ENCODE measurements around the gene ZKSCAN4.

The ZKSCAN4 gene

DNA sequence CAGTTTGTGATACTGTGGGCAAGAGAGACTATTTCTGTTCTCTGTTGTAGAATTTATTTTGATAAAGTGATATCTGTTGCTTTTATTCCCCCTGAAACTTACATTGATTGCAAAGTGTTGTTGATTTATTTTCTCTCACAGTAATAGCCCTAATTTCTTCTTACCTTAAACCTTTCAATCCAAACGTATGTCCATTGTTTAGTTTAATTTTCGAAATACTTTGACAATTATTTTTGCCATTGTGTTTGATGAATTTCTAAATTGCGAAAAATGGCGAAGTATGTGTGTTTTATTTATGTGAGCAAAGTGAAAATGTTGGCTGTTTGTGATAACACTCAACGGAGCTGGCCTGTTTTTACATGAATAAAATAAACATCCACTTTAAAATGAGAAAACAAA is 14.5 kb upstream of the ZKSCAN4 start:
- H3K4me3 ChIP-seq (ENCODE audit: low read depth, low read length) = peak overlapping the region; percentile 84
- no peak for DNase-seq (ENCODE audit: low read depth)
- TF ChIP-seq, protein P1, sequence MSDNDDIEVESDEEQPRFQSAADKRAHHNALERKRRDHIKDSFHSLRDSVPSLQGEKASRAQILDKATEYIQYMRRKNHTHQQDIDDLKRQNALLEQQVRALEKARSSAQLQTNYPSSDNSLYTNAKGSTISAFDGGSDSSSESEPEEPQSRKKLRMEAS (IDR thresholded peaks at IDR 0.05; ENCODE audit: low read depth, low read length) = no peak
- no peak for TF ChIP-seq POLR2A (IDR thresholded peaks at IDR 0.05; ENCODE audit: extremely low read depth, insufficient read length)
- TF ChIP-seq, protein P2, sequence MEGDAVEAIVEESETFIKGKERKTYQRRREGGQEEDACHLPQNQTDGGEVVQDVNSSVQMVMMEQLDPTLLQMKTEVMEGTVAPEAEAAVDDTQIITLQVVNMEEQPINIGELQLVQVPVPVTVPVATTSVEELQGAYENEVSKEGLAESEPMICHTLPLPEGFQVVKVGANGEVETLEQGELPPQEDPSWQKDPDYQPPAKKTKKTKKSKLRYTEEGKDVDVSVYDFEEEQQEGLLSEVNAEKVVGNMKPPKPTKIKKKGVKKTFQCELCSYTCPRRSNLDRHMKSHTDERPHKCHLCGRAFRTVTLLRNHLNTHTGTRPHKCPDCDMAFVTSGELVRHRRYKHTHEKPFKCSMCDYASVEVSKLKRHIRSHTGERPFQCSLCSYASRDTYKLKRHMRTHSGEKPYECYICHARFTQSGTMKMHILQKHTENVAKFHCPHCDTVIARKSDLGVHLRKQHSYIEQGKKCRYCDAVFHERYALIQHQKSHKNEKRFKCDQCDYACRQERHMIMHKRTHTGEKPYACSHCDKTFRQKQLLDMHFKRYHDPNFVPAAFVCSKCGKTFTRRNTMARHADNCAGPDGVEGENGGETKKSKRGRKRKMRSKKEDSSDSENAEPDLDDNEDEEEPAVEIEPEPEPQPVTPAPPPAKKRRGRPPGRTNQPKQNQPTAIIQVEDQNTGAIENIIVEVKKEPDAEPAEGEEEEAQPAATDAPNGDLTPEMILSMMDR (IDR thresholded peaks at IDR 0.05; ENCODE audit: low read depth, low read length) = no peak
- TF ChIP-seq MYC (IDR thresholded peaks at IDR 0.05; ENCODE audit: low read depth, low read length) = no peak

DNA sequence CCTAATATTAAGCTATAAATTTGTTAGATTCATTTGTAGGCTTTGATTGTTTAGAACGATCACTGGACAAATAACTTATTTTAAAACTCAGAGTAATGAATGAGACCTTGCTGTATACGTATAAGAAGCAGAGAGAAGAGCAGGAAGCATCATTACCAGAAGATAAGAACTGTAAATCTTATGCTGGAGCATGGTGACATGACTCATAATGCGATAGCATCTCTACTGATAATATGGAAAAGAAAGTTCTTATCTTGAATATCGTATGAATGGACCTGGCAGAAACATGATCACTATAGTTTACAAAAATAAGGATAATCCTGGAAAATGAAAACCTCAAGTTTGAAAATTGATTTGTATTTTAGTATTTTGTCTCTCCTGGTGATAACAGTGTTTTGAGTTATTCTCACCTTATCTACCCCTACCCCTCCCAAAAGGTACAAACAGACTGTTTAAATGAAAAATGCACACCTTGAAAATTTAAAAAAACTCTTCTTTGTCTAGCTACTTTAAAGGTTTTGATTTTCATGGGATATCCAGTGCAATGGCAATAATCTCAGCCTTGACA is 12.8 kb upstream of the ZKSCAN4 start:
- no peak overlapping the region for H3K4me3 ChIP-seq (ENCODE audit: low read depth, low read length)
- DNase-seq (ENCODE audit: low read depth) = no peak
- TF ChIP-seq MYC (IDR thresholded peaks at IDR 0.05; ENCODE audit: low read depth, low read length) = no peak

DNA sequence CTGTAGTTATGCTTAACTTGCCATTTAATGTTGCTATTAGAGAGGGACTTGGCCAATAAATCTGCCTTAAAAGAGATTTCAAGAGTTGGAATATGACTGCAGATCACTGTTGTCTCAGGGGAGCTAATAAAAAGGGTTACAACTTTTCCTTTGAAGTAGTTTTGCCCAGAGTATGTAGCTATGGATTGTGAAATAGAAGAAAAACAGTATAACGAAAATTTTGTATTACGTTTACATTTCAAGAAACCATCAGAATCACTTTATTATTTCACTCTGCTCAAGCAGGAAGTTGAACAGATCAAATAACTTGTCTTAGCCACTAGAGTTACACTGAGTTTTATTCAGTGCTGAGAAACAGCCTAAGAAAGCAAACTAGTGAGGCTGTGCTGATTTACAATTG is 11.9 kb upstream of the ZKSCAN4 start:
- no peak overlapping the region for H3K4me3 ChIP-seq (ENCODE audit: low read depth, low read length)
- peak; percentile 25 for DNase-seq (ENCODE audit: low read depth)
- TF ChIP-seq, protein P2 (IDR thresholded peaks at IDR 0.05; ENCODE audit: low read depth, low read length) = no peak
- TF ChIP-seq MYC (IDR thresholded peaks at IDR 0.05; ENCODE audit: low read depth, low read length) (no peak), POLR2A (IDR thresholded peaks at IDR 0.05; ENCODE audit: extremely low read depth, insufficient read length) (no peak)
- TF ChIP-seq, protein P1 (IDR thresholded peaks at IDR 0.05; ENCODE audit: low read depth, low read length) = no peak

DNA sequence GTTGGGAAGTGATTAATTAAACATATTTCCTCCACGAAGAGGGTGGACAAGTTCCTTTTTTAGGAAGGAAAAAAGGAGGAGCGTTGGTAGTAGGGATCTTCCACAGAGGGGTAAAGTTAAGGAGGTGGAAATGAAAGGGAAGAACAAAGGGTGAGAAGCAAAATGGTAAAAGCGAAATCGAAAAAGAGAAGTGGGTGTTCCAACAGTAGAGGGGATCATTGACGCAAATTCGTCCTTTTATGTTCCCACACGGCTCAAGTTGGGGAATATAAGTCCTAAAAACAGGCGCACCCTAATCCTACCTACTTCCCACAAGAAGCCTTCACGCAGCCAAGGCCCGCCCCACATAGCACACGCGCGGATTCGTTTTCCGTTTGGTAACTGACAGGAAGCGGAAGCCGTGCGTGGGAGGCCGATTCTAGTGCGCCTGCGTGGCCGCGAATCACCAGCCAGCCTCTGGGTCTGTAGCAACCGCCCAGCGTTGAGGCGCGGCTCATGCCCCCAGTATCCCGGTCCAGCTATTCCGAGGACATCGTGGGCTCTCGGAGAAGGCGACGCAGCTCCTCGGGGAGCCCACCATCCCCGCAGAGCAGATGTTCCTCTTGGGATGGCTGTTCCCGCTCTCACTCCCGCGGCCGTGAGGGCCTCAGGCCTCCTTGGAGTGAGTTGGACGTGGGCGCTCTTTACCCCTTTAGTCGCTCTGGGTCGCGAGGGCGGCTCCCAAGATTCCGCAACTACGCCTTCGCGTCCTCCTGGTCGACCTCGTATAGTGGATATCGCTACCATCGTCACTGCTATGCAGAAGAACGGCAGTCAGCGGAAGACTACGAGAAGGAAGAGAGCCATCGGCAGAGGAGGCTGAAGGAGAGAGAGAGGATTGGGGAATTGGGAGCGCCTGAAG is 7.1 kb upstream of the ZKSCAN4 start, which contains the start of gene NKAPL:
Gene NKAPL, plus strand, starts transcription at position 421 of the 901 bp plus-strand sequence. Its CDS starts 75 bp downstream, at position 496.
- TF ChIP-seq MYC (IDR thresholded peaks at IDR 0.05; ENCODE audit: low read depth, low read length) = no peak
- TF ChIP-seq, protein P2 (IDR thresholded peaks at IDR 0.05; ENCODE audit: low read depth, low read length) = no peak
- TF ChIP-seq POLR2A (IDR thresholded peaks at IDR 0.05; ENCODE audit: extremely low read depth, insufficient read length) = no peak
- TF ChIP-seq, protein P1 (IDR thresholded peaks at IDR 0.05; ENCODE audit: low read depth, low read length) = no peak
- no peak within 1 kb of the TSS for H3K4me3 ChIP-seq (ENCODE audit: low read depth, low read length)
- no peak for DNase-seq (ENCODE audit: low read depth)

DNA sequence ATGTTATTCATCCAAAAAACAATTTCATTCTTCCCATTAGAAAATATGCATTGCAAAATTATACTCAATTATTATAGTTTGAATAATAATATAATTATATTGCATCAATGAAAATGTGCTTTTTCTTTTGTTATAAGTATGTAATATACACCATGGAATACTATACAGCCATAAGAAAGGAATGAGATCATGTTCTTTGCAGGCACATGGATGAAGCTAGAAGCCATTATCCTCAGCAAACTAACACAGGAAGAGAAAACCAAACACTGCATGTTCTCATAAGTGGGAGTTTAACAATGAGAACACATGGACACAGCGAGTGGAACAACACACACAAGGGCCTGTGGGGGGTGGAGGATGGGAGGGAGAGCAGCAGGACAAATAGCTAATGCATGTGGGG is 5.0 kb upstream of the ZKSCAN4 start:
- TF ChIP-seq, protein P2 (IDR thresholded peaks at IDR 0.05; ENCODE audit: low read depth, low read length) = no peak
- TF ChIP-seq MYC (IDR thresholded peaks at IDR 0.05; ENCODE audit: low read depth, low read length) (no peak), POLR2A (IDR thresholded peaks at IDR 0.05; ENCODE audit: extremely low read depth, insufficient read length) (no peak)
- TF ChIP-seq, protein P1 (IDR thresholded peaks at IDR 0.05; ENCODE audit: low read depth, low read length) = no peak
- no peak overlapping the region for H3K4me3 ChIP-seq (ENCODE audit: low read depth, low read length)
- no peak for DNase-seq (ENCODE audit: low read depth)

DNA sequence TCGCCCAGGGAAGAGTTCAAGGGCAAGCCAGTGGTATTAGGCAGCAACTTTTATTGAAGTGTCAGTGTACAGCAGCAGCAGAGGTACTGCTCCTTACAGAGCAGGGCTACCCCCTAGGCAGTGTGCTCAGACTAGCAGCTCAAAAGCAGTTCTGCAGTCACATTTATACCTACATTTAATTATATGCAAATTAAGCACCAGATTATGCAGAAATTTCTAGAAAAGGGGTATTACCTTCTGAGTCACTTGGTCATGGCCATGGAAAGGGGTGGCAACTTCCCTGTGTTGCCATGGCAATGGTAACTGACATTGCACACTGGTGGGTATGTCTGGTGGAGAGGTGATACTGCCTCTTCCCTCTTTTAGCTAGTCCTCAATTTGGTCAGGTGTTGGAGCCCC is 2.1 kb upstream of the ZKSCAN4 start:
- no peak overlapping the region for H3K4me3 ChIP-seq (ENCODE audit: low read depth, low read length)
- TF ChIP-seq, protein P2 (IDR thresholded peaks at IDR 0.05; ENCODE audit: low read depth, low read length) = no peak
- TF ChIP-seq, protein P1 (IDR thresholded peaks at IDR 0.05; ENCODE audit: low read depth, low read length) = no peak
- TF ChIP-seq POLR2A (IDR thresholded peaks at IDR 0.05; ENCODE audit: extremely low read depth, insufficient read length) = no peak
- TF ChIP-seq MYC (IDR thresholded peaks at IDR 0.05; ENCODE audit: low read depth, low read length) = no peak
- peak; percentile 69 for DNase-seq (ENCODE audit: low read depth)

All from NB4 (cell line).